Mucosa of stomach (tissue), 1 donor: Measurements from ENCODE around the gene LTK.

Experiments used
- H3K27me3 ChIP-seq: one replicate; pipeline ENCODE4 v1.7.0; 2013; ENCODE audit warnings: mild to moderate bottlenecking, low read length; ENCODE audit not compliant: control insufficient read depth, insufficient read depth
- H3K36me3 ChIP-seq: one replicate; pipeline ENCODE4 v1.7.0; 2013; ENCODE audit warnings: low read length; ENCODE audit not compliant: control insufficient read depth, insufficient read depth
- H3K4me1 ChIP-seq: one replicate; pipeline ENCODE4 v1.7.0; 2013; ENCODE audit warnings: mild to moderate bottlenecking, low read length; ENCODE audit not compliant: control insufficient read depth, insufficient read depth
- H3K4me3 ChIP-seq: one replicate; pipeline ENCODE4 v1.7.0; 2013; ENCODE audit warnings: low read length
- H3K9ac ChIP-seq: one replicate; pipeline ENCODE4 v1.7.0; 2013; ENCODE audit warnings: mild to moderate bottlenecking, low read length, moderate library complexity
- H3K9me3 ChIP-seq: one replicate; pipeline ENCODE4 v1.7.0; 2013; ENCODE audit warnings: mild to moderate bottlenecking, low read length, moderate library complexity; ENCODE audit not compliant: control insufficient read depth
- donor health status: Pancreatic carcinoma.

The LTK gene

DNA sequence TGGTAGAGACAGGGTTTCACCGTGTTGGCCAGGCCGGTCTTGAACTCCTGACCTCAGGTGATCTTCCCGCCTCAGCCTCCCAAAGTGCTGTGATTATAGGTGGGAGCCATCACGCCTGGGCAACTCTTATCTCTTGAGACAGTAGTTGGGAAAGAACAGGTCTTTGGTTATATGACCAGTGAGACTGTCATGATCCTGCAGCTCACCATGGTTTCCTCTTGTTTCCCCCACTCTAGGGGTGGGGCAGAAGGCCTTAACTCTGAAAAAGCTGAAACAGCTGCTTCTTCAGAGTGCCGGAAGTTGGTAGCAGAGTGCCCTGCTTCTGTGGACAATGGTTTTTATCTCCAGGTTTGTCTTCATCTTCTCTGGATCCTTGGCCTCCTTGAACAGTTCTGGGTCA lies 40.7 kb upstream of the LTK start:
- H3K36me3 ChIP-seq = no peaks in the 10 kb centered on the region
- H3K9me3 ChIP-seq = no peaks in the 10 kb centered on the region
- no peak overlapping the region for H3K4me3 ChIP-seq

DNA sequence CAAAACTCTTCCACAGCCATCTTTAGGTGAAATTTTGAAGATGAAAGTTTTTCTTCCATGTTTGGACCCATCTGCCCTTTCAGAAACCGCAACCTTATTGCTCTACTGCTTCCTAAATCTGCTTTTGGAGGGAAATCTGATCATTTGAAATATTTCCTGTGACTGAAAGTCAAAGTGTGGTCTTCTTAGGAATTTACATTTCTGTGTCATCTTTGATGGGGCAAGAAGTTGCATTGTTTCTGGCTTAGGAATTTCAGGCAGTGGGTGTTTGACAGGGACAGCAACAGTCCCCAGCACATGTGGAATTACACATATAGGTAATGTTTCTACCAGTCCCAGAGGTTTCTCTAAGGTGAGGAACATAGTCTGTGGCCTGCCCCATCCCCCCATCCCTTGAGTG lies 40.1 kb upstream of the LTK start:
- H3K36me3 ChIP-seq = no peaks in the 10 kb centered on the region
- no peak overlapping the region for H3K9ac ChIP-seq
- no peak overlapping the region for H3K4me3 ChIP-seq
- H3K9me3 ChIP-seq = no peaks in the 10 kb centered on the region
- H3K27me3 ChIP-seq = no peaks in the 10 kb centered on the region
- peaks cover 11% of the 10 kb centered on the region for H3K4me1 ChIP-seq

More for the DNA sequence above, 40.7 kb upstream of the LTK start:
- Histone ChIP-seq H3K27me3 (no peaks in the 10 kb centered on the region), H3K9ac (no peak overlapping the region), H3K4me1 (peaks cover 11% of the 10 kb centered on the region)

- Histone ChIP-seq H3K4me1 (peaks cover 6% of the 10 kb centered on the region), H3K27me3 (no peaks in the 10 kb centered on the region), H3K36me3 (no peaks in the 10 kb centered on the region), H3K4me3 (no peak overlapping the region), H3K9me3 (no peaks in the 10 kb centered on the region), H3K9ac (no peak overlapping the region)
These were observed 36.6 kb upstream of the LTK start for GRCh38 chr15:41550066-41550775.

DNA sequence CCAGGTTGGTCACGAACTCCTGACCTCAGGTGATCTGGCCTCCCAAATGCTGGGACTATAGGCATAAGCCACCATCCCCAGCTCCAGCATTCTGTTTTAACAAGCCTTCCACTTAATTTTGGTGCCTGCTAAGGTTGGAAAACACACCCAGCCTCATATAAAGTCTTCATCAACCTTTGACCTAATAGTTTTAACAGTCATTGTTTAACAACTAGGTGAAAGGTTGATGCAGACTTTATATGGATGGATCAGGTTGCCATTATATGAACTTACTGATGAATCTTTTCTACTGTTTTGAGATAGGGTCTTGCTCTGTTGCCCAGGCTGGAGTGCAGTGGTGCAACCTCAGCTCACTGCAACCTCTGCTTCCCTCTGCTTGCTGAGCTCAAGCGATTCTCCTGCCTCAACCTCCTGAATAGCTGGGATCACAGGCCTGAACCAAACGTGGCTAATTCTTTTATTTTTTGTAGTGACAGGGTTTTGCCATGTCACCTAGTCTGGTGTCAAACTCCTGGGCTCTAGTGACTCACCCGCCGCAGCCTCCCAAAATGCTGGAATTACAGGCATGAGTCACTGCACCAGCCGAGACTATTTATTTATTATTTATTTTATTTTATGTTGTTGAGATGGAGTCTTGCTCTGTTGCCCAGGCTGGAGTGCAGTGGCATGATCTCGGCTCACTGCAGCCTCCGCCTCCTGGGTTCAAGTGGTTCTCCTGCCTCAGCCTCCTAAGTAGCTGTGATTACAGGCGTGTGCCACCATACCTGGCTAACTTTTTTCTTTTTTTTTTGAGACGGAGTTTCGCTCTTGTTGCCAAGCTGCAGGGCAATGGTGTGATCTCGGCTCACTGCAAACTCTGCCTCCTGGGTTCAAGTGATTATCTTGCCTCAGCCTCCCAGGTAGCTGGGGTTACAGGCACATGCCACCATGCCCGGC lies 33.5 kb upstream of the LTK start:
- Histone ChIP-seq H3K36me3 (no peaks in the 10 kb centered on the region), H3K4me3 (no peak overlapping the region), H3K9ac (no peak overlapping the region), H3K4me1 (peaks cover 14% of the 10 kb centered on the region), H3K9me3 (no peaks in the 10 kb centered on the region), H3K27me3 (no peaks in the 10 kb centered on the region)

DNA sequence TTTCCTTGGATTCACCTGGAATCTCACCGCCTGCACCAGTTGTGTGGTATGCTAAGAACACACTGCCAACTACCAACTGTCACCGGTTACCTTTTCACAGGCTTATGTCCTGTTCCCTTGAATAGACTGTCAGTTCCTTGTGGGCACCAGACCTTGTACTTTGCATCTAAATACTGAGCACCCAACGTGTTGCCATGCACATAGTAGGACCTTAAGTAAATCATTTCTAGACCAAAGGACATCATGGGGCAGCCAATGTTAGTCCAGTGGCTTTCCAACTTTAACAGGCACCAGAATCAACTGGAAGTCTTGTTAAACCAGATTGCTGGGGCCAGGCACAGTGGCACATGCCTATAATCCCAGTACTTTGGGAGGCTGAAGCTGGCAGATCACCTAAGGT lies 31.6 kb upstream of the LTK start:
- H3K9ac ChIP-seq = no peak overlapping the region
- H3K4me3 ChIP-seq = no peak overlapping the region
- H3K9me3 ChIP-seq = no peaks in the 10 kb centered on the region
- H3K36me3 ChIP-seq = no peaks in the 10 kb centered on the region
- H3K27me3 ChIP-seq = no peaks in the 10 kb centered on the region
- H3K4me1 ChIP-seq = peaks cover 14% of the 10 kb centered on the region

- Histone ChIP-seq H3K4me3 (no peak overlapping the region), H3K27me3 (no peaks in the 10 kb centered on the region), H3K36me3 (no peaks in the 10 kb centered on the region), H3K9me3 (no peaks in the 10 kb centered on the region), H3K9ac (no peak overlapping the region), H3K4me1 (peaks cover 14% of the 10 kb centered on the region)
These were observed 31.0 kb upstream of the LTK start for GRCh38 chr15:41544650-41545015.

- peaks cover 14% of the 10 kb centered on the region for H3K4me1 ChIP-seq
- H3K27me3 ChIP-seq = no peaks in the 10 kb centered on the region
- H3K9ac ChIP-seq = peak overlapping the region; percentile 88
- peak overlapping the region; percentile 98 for H3K4me3 ChIP-seq
- no peaks in the 10 kb centered on the region for H3K9me3 ChIP-seq
- no peaks in the 10 kb centered on the region for H3K36me3 ChIP-seq
These were observed 29.9 kb upstream of the LTK start for GRCh38 chr15:41543521-41543870.

DNA sequence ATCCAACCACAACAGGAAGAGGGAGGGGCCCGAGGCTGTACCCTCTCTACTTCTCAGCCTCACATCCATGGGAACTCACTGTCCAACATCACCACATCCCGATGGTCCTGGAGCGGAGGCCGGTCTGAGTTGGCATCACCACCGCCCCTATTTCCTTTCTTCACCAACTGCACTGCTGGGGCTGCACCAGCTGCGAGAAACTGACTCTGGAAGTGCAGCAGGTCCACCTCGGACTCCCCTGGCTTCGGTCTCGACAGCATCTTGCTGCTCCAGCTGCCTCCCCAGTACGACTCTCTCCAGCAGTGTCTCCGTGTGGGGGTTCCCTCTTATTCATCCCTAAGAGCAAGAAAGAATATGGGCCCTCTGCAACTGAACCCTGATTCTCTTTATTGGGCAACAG lies 23.2 kb upstream of the LTK start:
- Histone ChIP-seq H3K9me3 (no peaks in the 10 kb centered on the region), H3K4me3 (no peak overlapping the region), H3K9ac (no peak overlapping the region), H3K36me3 (peaks cover 7% of the 10 kb centered on the region), H3K4me1 (no peaks in the 10 kb centered on the region), H3K27me3 (no peaks in the 10 kb centered on the region)

DNA sequence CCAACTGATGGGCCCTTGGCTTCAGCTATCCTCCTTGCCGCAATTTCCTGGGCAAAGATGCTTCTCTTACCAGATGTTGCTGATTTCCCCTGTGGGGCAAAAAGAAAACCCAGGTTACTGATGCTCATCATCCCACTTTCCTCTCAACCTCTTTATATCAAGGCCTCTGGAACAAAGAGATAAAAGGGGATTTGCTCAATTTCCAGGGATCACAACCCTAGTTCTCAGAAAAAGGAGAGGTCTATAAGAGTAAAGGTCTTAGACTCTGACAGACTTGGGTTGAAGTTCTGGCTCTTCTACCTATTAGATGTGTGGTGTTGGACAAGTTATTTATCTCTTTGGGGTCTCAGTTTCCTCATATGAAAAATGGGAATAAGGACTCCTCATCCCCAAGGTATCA lies 21.9 kb upstream of the LTK start:
- Histone ChIP-seq H3K4me1 (no peaks in the 10 kb centered on the region), H3K9me3 (no peaks in the 10 kb centered on the region), H3K4me3 (no peak overlapping the region), H3K9ac (no peak overlapping the region), H3K27me3 (no peaks in the 10 kb centered on the region), H3K36me3 (peaks cover 7% of the 10 kb centered on the region)

- H3K36me3 ChIP-seq = peaks cover 18% of the 10 kb centered on the region
- no peaks in the 10 kb centered on the region for H3K4me1 ChIP-seq
- H3K9me3 ChIP-seq = no peaks in the 10 kb centered on the region
- H3K4me3 ChIP-seq = no peak overlapping the region
- no peaks in the 10 kb centered on the region for H3K27me3 ChIP-seq
- H3K9ac ChIP-seq = no peak overlapping the region
These were observed 16.8 kb upstream of the LTK start for GRCh38 chr15:41530363-41530956.

DNA sequence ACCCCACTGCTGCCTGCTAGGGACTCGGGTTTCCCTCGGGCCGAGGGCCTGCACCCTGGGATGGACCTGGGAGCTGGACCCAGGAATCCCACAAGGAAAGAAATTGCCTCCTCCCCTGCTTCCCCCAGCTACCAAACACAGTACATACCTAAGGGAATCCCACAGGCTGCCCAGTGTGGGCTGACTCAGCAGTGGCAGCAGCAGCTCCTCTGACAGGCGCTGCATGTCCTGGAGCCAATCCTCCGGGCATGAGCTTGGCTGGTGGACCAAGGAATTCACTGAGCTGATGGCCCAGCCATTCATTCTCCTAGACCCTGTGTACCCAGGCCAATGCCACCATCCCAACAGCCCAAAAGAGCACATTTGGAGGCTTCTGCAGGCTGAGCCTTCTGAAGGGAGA lies 9.5 kb upstream of the LTK start:
- peaks cover 11% of the 10 kb centered on the region for H3K36me3 ChIP-seq
- H3K4me1 ChIP-seq = no peaks in the 10 kb centered on the region
- no peaks in the 10 kb centered on the region for H3K27me3 ChIP-seq
- no peak overlapping the region for H3K9ac ChIP-seq
- H3K9me3 ChIP-seq = no peaks in the 10 kb centered on the region
- no peak overlapping the region for H3K4me3 ChIP-seq

- Histone ChIP-seq H3K27me3 (no peaks in the 10 kb centered on the region), H3K9me3 (no peaks in the 10 kb centered on the region), H3K36me3 (peaks cover 3% of the 10 kb centered on the region), H3K4me3 (no peak overlapping the region), H3K9ac (no peak overlapping the region), H3K4me1 (no peaks in the 10 kb centered on the region)
These were observed 8.0 kb upstream of the LTK start for GRCh38 chr15:41521614-41522013.
